KMS-11 (cell line): Measurements from ENCODE around the gene GNAI3.

Experiments
- H2AFZ ChIP-seq: fragments of 200-600 bp; sonication (generic); 2 replicates; pipeline ENCODE4 v1.6.1; 2016; ENCODE audit warnings: antibody characterized with exemption, mixed run types, low read depth
- H3K27ac ChIP-seq: fragments of 200-600 bp; sonication (generic); 2 replicates; pipeline ENCODE4 v1.6.1; 2016; ENCODE audit warnings: mild to moderate bottlenecking, mixed run types
- H3K27me3 ChIP-seq: fragments of 200-600 bp; sonication (generic); 2 replicates; pipeline ENCODE4 v1.6.1; 2017; ENCODE audit warnings: mild to moderate bottlenecking, low read depth, mixed run types, moderate library complexity; ENCODE audit not compliant: insufficient read depth
- H3K36me3 ChIP-seq: fragments of 200-600 bp; sonication (generic); 2 replicates; pipeline ENCODE4 v1.6.1; 2017; ENCODE audit warnings: mild to moderate bottlenecking, mixed run types; ENCODE audit not compliant: insufficient read depth
- H3K4me1 ChIP-seq: fragments of 200-600 bp; sonication (generic); 2 replicates; pipeline ENCODE4 v1.6.1; 2016; ENCODE audit warnings: mild to moderate bottlenecking, low read depth, mixed run types; ENCODE audit not compliant: poor library complexity, severe bottlenecking
- H3K4me2 ChIP-seq: fragments of 200-600 bp; sonication (generic); 2 replicates; pipeline ENCODE4 v1.7.0; 2016; ENCODE audit warnings: mild to moderate bottlenecking, mixed run types
- H3K4me3 ChIP-seq: fragments of 200-600 bp; sonication (generic); IDR thresholded peaks from 2 replicates; pipeline ENCODE4 v1.6.1; 2017; ENCODE audit warnings: low read depth, low read length, mixed read lengths; ENCODE audit not compliant: insufficient read depth
- H3K79me2 ChIP-seq: fragments of 200-600 bp; sonication (generic); 2 replicates; pipeline ENCODE4 v1.6.1; 2016; ENCODE audit warnings: low read depth, mixed run types; ENCODE audit not compliant: insufficient read depth
- H3K9ac ChIP-seq: fragments of 200-600 bp; sonication (generic); 2 replicates; pipeline ENCODE4 v1.6.1; 2016; ENCODE audit warnings: mild to moderate bottlenecking, mixed run types
- H4K20me1 ChIP-seq: fragments of 200-600 bp; sonication (generic); 2 replicates; pipeline ENCODE4 v1.6.1; 2016; ENCODE audit warnings: mild to moderate bottlenecking, mixed run types; ENCODE audit not compliant: insufficient read depth
- CTCF ChIP-seq: fragments of 200-600 bp; sonication (generic); conservative IDR thresholded peaks from 2 replicates; pipeline ENCODE4 v1.6.1; 2017; ENCODE audit warnings: low read depth, mild to moderate bottlenecking, antibody characterized with exemption, low read length, moderate library complexity, mixed read lengths

Gene GNAI3

GRCh38 chr1:109613361-109614147 is 65.1 kb downstream of the GNAI3 start:
- H3K4me1 ChIP-seq: peaks cover 7% of the 10 kb centered on the region
- no peaks in the 10 kb centered on the region for H3K36me3 ChIP-seq
- no peaks in the 10 kb centered on the region for H3K27me3 ChIP-seq
- no peak overlapping the region for H3K4me2 ChIP-seq
- no peak overlapping the region for H3K27ac ChIP-seq
- no peak overlapping the region for H3K9ac ChIP-seq
- TF ChIP-seq CTCF: no peak
- no peaks in the 10 kb centered on the region for H3K79me2 ChIP-seq
- no peaks in the 10 kb centered on the region for H4K20me1 ChIP-seq
- no peak overlapping the region for H3K4me3 ChIP-seq
- H2AFZ ChIP-seq: no peak overlapping the region

GRCh38 chr1:109615879-109616278 is 67.5 kb downstream of the GNAI3 start:
- no peak for TF ChIP-seq CTCF
- H3K9ac ChIP-seq: no peak overlapping the region
- no peak overlapping the region for H3K4me3 ChIP-seq
- no peak overlapping the region for H2AFZ ChIP-seq
- peaks cover 10% of the 10 kb centered on the region for H3K79me2 ChIP-seq
- H3K4me1 ChIP-seq: peaks cover 15% of the 10 kb centered on the region
- H3K27ac ChIP-seq: no peak overlapping the region
- H3K36me3 ChIP-seq: no peaks in the 10 kb centered on the region
- H3K4me2 ChIP-seq: no peak overlapping the region
- no peaks in the 10 kb centered on the region for H3K27me3 ChIP-seq
- no peaks in the 10 kb centered on the region for H4K20me1 ChIP-seq

GRCh38 chr1:109616391-109616790 is 68.0 kb downstream of the GNAI3 start:
- Histone ChIP-seq H3K4me2 (no peak overlapping the region), H3K36me3 (no peaks in the 10 kb centered on the region), H3K27me3 (no peaks in the 10 kb centered on the region), H3K4me1 (peaks cover 15% of the 10 kb centered on the region), H3K9ac (no peak overlapping the region), H3K4me3 (no peak overlapping the region), H3K79me2 (peaks cover 14% of the 10 kb centered on the region), H4K20me1 (no peaks in the 10 kb centered on the region), H2AFZ (no peak overlapping the region), H3K27ac (no peak overlapping the region)
- no peak for TF ChIP-seq CTCF

- no peak overlapping the region for H3K4me2 ChIP-seq
- no peaks in the 10 kb centered on the region for H4K20me1 ChIP-seq
- H3K27ac ChIP-seq: no peak overlapping the region
- TF ChIP-seq CTCF: no peak
- H3K4me1 ChIP-seq: peaks cover 24% of the 10 kb centered on the region
- H3K9ac ChIP-seq: no peak overlapping the region
- no peak overlapping the region for H3K4me3 ChIP-seq
- peaks cover 23% of the 10 kb centered on the region for H3K79me2 ChIP-seq
- H3K27me3 ChIP-seq: no peaks in the 10 kb centered on the region
- no peak overlapping the region for H2AFZ ChIP-seq
- no peaks in the 10 kb centered on the region for H3K36me3 ChIP-seq
Observed at GRCh38 chr1:109617291-109617801, 68.9 kb downstream of the GNAI3 start.
